Brain microvascular endothelial cell (primary cell): ENCODE results near the gene CLPTM1.
A peak's percentile ranks its signal among the peaks of the same experiment; 100 is the strongest.

Experiments used
- DNase-seq: peaks from one replicate; pipeline ENCODE4 v3.0.0-alpha.2; 2020
- H3K27ac ChIP-seq: fragments of 250-450 bp; sonication (Bioruptor Pico); 2 replicates; pipeline ENCODE4 v1.5.1; 2020; ENCODE audit warnings: mild to moderate bottlenecking, moderate library complexity
- H3K27me3 ChIP-seq: fragments of 250-450 bp; sonication (Bioruptor Pico); replicated peaks from 2 replicates; pipeline ENCODE4 v1.5.1; 2020; ENCODE audit warnings: mild to moderate bottlenecking
- H3K36me3 ChIP-seq: fragments of 250-450 bp; sonication (Bioruptor Pico); replicated peaks from 2 replicates; pipeline ENCODE4 v1.5.1; 2020; ENCODE audit warnings: mild to moderate bottlenecking
- H3K4me3 ChIP-seq: 2 replicates; pipeline ENCODE4 v1.5.1; 2011; ENCODE audit warnings: low read depth, mild to moderate bottlenecking, control low read depth, low read length, moderate library complexity
- in situ Hi-C: cut with HindIII; loops from 2 replicates; pipeline ENCODE4 v1.10.0; 2017; ENCODE audit warnings: low sequenced_read_pairs, low pct_ligation_motif_present
- TF ChIP-seq, protein P1 (sequence below): IDR thresholded peaks from 2 replicates; pipeline ENCODE4 v1.5.1; 2011; ENCODE audit warnings: low read depth, mild to moderate bottlenecking, moderate library complexity, low read length, control low read depth, inconsistent platforms; ENCODE audit errors: missing control alignments

The CLPTM1 gene

DNA sequence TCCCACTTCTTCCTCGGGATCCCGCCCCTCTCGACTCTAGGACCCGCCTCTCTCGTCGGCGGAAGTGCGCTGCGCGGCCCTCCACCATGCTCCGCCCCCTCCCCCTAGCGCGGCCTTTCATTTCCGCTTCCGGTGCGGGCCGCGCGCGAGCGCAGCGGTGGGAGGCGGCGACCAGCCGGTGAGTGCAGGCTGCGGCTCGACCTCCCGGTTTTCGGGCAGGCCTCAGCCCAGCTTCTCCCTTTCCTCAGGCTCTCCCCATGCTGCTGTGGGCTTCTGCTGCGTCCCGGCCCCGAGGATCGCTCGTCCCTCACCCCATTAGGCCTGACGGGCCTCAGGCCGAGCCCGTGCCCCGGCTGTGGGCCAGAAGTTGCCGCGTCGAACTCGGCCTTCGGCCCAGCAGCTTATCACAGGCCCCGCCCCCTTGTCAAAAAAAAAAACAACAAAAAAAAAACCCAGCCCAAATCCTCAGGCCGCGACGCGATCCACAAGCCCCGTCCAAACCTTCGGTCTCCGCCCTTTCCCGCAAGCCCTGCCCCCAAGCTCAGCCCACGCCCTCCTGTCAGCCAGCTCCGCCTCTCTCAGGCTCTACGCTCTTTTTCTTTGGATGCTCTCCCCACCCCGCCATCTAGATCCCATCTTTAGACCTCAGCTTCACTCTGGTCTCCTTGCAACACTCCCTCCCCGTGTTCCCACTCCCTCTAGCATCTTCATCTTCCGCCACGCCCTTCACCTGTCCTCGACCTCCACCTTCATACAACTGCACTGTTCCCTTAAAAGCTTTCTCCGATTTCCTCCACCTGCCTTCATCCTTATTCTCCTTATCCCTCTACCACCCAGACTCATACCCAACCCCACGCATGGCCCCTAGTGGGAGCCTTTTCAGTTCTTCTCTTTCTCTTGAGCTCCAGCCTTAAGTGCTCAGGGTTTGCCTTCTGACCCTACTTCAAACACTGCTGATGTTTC is 84.0 kb downstream of the CLPTM1 start, which contains the start of gene CLASRP:
Gene CLASRP (plus strand): TSS at position 115 of the 963 bp plus-strand sequence. CDS start 1,168 bp downstream, outside the sequence.
- in situ Hi-C loops, result no loop called here
- H3K27ac ChIP-seq, result peak within 1 kb of the TSS; percentile 91
- no peaks in the 10 kb centered on the region for H3K27me3 ChIP-seq
- H3K4me3 ChIP-seq, result peak within 1 kb of the TSS; percentile 91
- DNase-seq, result peak; percentile 81
- H3K36me3 ChIP-seq, result peaks cover 48% of the 10 kb centered on the region
- TF ChIP-seq, protein P1, sequence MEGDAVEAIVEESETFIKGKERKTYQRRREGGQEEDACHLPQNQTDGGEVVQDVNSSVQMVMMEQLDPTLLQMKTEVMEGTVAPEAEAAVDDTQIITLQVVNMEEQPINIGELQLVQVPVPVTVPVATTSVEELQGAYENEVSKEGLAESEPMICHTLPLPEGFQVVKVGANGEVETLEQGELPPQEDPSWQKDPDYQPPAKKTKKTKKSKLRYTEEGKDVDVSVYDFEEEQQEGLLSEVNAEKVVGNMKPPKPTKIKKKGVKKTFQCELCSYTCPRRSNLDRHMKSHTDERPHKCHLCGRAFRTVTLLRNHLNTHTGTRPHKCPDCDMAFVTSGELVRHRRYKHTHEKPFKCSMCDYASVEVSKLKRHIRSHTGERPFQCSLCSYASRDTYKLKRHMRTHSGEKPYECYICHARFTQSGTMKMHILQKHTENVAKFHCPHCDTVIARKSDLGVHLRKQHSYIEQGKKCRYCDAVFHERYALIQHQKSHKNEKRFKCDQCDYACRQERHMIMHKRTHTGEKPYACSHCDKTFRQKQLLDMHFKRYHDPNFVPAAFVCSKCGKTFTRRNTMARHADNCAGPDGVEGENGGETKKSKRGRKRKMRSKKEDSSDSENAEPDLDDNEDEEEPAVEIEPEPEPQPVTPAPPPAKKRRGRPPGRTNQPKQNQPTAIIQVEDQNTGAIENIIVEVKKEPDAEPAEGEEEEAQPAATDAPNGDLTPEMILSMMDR, result no peak

DNA sequence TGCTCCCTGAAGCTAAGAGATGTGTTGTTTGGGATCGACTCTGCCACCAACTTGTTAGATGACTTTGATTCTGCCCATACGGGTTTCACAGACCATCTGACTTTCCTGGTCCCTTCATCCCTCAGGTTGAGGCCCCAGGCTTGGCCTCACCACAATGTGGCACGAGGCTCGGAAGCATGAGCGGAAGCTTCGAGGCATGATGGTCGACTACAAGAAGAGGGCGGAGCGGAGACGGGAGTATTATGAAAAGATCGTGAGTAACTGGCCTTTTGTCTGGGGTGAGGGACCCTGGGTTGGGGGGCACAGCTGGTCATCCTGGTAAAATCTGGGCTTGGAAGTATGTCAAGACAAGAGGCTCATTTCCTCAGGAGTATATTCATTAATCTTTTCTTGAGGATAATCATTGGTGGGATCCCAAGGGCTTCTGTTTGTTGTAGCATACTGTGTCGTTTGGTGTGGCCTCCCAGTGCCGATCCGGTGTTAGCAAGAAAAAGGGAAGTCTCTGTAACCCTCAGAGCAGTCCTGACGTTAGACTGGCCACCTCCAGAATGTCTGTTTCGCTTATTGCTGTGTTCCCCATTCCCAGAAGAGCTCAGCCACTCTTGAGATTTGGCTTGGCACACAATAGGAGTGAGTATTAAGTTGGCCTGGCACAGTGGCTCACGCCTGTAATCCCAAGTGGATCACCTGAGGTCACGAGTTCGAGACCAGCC is 85.0 kb downstream of the CLPTM1 start:
- in situ Hi-C loops, result no loop called here
- no peak overlapping the region for H3K27ac ChIP-seq
- peaks cover 50% of the 10 kb centered on the region for H3K36me3 ChIP-seq
- no peak for DNase-seq
- no peaks in the 10 kb centered on the region for H3K27me3 ChIP-seq
- peak overlapping the region; percentile 91 for H3K4me3 ChIP-seq
- TF ChIP-seq, protein P1, result no peak

DNA sequence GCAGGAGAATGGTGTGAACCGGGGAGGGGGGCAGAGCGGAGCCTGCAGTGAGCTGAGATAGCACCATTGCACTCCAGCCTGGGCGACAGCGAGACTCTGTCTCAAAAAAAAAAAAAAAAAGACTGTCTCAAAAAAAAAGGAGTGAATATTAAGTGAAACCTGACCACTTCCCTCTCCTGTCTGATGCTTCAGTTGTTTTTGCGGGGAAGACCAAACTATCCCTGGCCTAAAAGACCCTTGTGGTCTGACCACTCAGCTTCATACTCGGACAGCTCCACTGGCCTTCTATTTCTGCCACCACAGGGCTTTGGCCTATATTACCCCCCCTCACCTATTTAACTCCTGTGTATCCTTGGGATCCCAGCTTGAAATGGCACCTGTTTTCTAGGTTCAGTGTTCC is 85.9 kb downstream of the CLPTM1 start:
- no peak for DNase-seq
- Histone ChIP-seq H3K27me3 (no peaks in the 10 kb centered on the region), H3K36me3 (peaks cover 49% of the 10 kb centered on the region), H3K4me3 (no peak overlapping the region), H3K27ac (no peak overlapping the region)
- in situ Hi-C loops, result no loop called here
- TF ChIP-seq, protein P1, result no peak
